GM21526 (cell line): Measurements from ENCODE around the gene PI16.

Experiments
- ATAC-seq: cut with Tn5 transposase; IDR thresholded peaks from one replicate; pipeline ENCODE4 v1.9.1; 2021; ENCODE audit warnings: moderate library complexity; ENCODE audit not compliant: unreplicated experiment, low FRiP score

Gene PI16

GRCh38 chr6:36955671-36956445, 1.3 kb downstream of the PI16 start:
- ATAC-seq = no peak

GRCh38 chr6:36956446-36956820, 1.9 kb downstream of the PI16 start:
- ATAC-seq = no peak

- ATAC-seq = no peak
Measured at GRCh38 chr6:36957773-36958271, 3.3 kb downstream of the PI16 start.

- ATAC-seq = no peak
Measured at GRCh38 chr6:36958775-36959554, 4.4 kb downstream of the PI16 start.

- ATAC-seq = no peak
Measured at GRCh38 chr6:36959555-36960250, 5.2 kb downstream of the PI16 start.

- no peak for ATAC-seq
Measured at GRCh38 chr6:36961441-36962435, 7.2 kb downstream of the PI16 start.

GRCh38 chr6:36962874-36963273, 8.3 kb downstream of the PI16 start:
- no peak for ATAC-seq

- ATAC-seq = no peak
Measured at GRCh38 chr6:36963451-36964290, 9.1 kb downstream of the PI16 start.

GRCh38 chr6:36964349-36964748, 9.8 kb downstream of the PI16 start:
- no peak for ATAC-seq

GRCh38 chr6:36964908-36965307, 10.4 kb downstream of the PI16 start:
- no peak for ATAC-seq

- ATAC-seq = no peak
Measured at GRCh38 chr6:36967301-36967700, 12.8 kb downstream of the PI16 start.

- no peak for ATAC-seq
Measured at GRCh38 chr6:36967757-36968156, 13.2 kb downstream of the PI16 start.

- no peak for ATAC-seq
Measured at GRCh38 chr6:36968266-36968977, 13.9 kb downstream of the PI16 start.

GRCh38 chr6:36969240-36969691, 14.7 kb downstream of the PI16 start:
- no peak for ATAC-seq

GRCh38 chr6:36969988-36970891, 15.7 kb downstream of the PI16 start:
- no peak for ATAC-seq

- ATAC-seq = no peak
Measured at GRCh38 chr6:36970892-36971842, 16.6 kb downstream of the PI16 start.
